GM19438 (cell line): ENCODE measurements around the gene SERTAD1.

ENCODE experiments used
- ATAC-seq: cut with Tn5 transposase; IDR thresholded peaks from one replicate; pipeline ENCODE4 v1.9.1; 2021; ENCODE audit warnings: low read depth; ENCODE audit not compliant: unreplicated experiment

SERTAD1 gene

GRCh38 chr19:40407714-40408597 is 17.8 kb downstream of the SERTAD1 start:
- ATAC-seq: no peak

- peak; percentile 52 for ATAC-seq
These were observed 22.4 kb downstream of the SERTAD1 start for GRCh38 chr19:40403262-40403984.

- no peak for ATAC-seq
These were observed 25.2 kb downstream of the SERTAD1 start for GRCh38 chr19:40400559-40400958.

GRCh38 chr19:40398417-40399131 is 27.2 kb downstream of the SERTAD1 start:
- no peak for ATAC-seq

- no peak for ATAC-seq
These were observed 28.3 kb downstream of the SERTAD1 start for GRCh38 chr19:40397568-40397906.

- ATAC-seq: no peak
These were observed 28.8 kb downstream of the SERTAD1 start for GRCh38 chr19:40396886-40397567.

- no peak for ATAC-seq
These were observed 29.8 kb downstream of the SERTAD1 start for GRCh38 chr19:40395956-40396355.

- no peak for ATAC-seq
These were observed 31.0 kb downstream of the SERTAD1 start for GRCh38 chr19:40394816-40395210.

- no peak for ATAC-seq
These were observed 31.6 kb downstream of the SERTAD1 start for GRCh38 chr19:40393894-40394815.

GRCh38 chr19:40392894-40393517 is 32.8 kb downstream of the SERTAD1 start:
- ATAC-seq: no peak

- no peak for ATAC-seq
These were observed 33.7 kb downstream of the SERTAD1 start for GRCh38 chr19:40392123-40392522.

GRCh38 chr19:40390084-40390742 is 35.6 kb downstream of the SERTAD1 start, which contains the start of gene HIPK4:
TSS of gene HIPK4 (minus strand) at chr19:40390181. CDS start at chr19:40389902, 279 bp downstream.
- no peak for ATAC-seq

- ATAC-seq: no peak
These were observed 36.2 kb downstream of the SERTAD1 start for GRCh38 chr19:40389404-40390083.

GRCh38 chr19:40388481-40388880 is 37.3 kb downstream of the SERTAD1 start:
- ATAC-seq: no peak

- no peak for ATAC-seq
These were observed 38.6 kb downstream of the SERTAD1 start for GRCh38 chr19:40387155-40387554.

- ATAC-seq: no peak
These were observed 42.0 kb downstream of the SERTAD1 start for GRCh38 chr19:40383668-40384248.

- ATAC-seq: no peak
These were observed 44.5 kb downstream of the SERTAD1 start for GRCh38 chr19:40381321-40381720.
